ENCODE data around the gene IMPA2. TPM values are rescaled to one million over a fixed set of nuclear protein-coding genes. Genes with fewer than 3 reads are reported as not detected.

The IMPA2 gene
- total RNA-seq, 1 experiment from 2014 or later = 113 TPM

DNA sequence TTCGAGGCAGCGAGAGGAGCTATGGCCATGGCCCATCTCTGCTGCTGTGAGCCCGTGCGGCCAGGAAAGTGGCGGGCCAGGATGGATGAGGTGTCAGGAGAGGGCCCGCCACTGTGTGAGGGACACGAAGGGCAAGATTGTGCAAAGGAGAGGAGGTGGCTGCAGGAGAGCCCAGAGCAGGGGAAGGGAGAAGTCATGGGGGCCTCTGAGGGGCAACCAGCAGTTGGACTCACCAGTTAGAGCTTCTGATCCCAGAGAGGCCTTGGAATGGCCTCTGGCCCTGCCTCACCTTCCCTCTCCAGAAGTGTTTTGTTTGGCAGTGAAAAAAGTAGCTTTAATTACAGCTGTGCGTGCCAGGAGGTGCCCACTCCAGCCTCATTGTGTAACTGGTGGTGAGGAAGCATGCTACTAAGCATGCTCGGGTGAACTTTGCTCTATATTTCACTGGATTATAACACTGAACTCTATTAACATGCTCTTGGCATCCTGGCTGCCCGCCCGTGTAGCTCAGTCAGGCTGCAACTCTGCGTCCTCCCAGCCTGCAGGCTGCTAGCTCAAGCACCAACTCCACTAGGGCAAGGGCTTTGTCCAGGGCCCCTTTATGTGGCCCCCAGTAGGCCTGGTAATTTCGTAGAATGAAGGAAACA is 34.2 kb downstream of the IMPA2 start:
- H3K27me3 Mint-ChIP-seq (ENCODE audit: low read depth) = no peaks in the 10 kb centered on the region
- POLR2A ChIA-PET = no interaction called here
- CTCF ChIA-PET = interaction anchor here (1.1 kb wide), 1 partner anchor 20 kb away, joined by 3 read pairs; no protein-coding TSS in a partner anchor
- no peaks in the 10 kb centered on the region for H3K9me3 Mint-ChIP-seq
- DNase-seq (ENCODE audit: low spot score) (no peak), ATAC-seq (no peak)
- no peak overlapping the region for H3K4me3 Mint-ChIP-seq
- TF ChIP-seq, protein P1, sequence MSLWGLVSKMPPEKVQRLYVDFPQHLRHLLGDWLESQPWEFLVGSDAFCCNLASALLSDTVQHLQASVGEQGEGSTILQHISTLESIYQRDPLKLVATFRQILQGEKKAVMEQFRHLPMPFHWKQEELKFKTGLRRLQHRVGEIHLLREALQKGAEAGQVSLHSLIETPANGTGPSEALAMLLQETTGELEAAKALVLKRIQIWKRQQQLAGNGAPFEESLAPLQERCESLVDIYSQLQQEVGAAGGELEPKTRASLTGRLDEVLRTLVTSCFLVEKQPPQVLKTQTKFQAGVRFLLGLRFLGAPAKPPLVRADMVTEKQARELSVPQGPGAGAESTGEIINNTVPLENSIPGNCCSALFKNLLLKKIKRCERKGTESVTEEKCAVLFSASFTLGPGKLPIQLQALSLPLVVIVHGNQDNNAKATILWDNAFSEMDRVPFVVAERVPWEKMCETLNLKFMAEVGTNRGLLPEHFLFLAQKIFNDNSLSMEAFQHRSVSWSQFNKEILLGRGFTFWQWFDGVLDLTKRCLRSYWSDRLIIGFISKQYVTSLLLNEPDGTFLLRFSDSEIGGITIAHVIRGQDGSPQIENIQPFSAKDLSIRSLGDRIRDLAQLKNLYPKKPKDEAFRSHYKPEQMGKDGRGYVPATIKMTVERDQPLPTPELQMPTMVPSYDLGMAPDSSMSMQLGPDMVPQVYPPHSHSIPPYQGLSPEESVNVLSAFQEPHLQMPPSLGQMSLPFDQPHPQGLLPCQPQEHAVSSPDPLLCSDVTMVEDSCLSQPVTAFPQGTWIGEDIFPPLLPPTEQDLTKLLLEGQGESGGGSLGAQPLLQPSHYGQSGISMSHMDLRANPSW (CRISPR knock-in tag; conservative IDR thresholded peaks at IDR 0.05; ENCODE audit: low read depth) = no peak
- TF ChIP-seq FOXP1 (CRISPR knock-in tag; IDR thresholded peaks at IDR 0.05; ENCODE audit: borderline replicate concordance) (no peak), TEAD1 (CRISPR knock-in tag; IDR thresholded peaks at IDR 0.05) (no peak)
- TF ChIP-seq, protein P2, sequence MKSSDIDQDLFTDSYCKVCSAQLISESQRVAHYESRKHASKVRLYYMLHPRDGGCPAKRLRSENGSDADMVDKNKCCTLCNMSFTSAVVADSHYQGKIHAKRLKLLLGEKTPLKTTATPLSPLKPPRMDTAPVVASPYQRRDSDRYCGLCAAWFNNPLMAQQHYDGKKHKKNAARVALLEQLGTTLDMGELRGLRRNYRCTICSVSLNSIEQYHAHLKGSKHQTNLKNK (CRISPR knock-in tag; IDR thresholded peaks at IDR 0.05) = no peak
- TF ChIP-seq, protein P3, sequence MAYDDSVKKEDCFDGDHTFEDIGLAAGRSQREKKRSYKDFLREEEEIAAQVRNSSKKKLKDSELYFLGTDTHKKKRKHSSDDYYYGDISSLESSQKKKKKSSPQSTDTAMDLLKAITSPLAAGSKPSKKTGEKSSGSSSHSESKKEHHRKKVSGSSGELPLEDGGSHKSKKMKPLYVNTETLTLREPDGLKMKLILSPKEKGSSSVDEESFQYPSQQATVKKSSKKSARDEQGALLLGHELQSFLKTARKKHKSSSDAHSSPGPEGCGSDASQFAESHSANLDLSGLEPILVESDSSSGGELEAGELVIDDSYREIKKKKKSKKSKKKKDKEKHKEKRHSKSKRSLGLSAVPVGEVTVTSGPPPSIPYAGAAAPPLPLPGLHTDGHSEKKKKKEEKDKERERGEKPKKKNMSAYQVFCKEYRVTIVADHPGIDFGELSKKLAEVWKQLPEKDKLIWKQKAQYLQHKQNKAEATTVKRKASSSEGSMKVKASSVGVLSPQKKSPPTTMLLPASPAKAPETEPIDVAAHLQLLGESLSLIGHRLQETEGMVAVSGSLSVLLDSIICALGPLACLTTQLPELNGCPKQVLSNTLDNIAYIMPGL (CRISPR knock-in tag; IDR thresholded peaks at IDR 0.05) = no peak
- TF ChIP-seq, protein P4, sequence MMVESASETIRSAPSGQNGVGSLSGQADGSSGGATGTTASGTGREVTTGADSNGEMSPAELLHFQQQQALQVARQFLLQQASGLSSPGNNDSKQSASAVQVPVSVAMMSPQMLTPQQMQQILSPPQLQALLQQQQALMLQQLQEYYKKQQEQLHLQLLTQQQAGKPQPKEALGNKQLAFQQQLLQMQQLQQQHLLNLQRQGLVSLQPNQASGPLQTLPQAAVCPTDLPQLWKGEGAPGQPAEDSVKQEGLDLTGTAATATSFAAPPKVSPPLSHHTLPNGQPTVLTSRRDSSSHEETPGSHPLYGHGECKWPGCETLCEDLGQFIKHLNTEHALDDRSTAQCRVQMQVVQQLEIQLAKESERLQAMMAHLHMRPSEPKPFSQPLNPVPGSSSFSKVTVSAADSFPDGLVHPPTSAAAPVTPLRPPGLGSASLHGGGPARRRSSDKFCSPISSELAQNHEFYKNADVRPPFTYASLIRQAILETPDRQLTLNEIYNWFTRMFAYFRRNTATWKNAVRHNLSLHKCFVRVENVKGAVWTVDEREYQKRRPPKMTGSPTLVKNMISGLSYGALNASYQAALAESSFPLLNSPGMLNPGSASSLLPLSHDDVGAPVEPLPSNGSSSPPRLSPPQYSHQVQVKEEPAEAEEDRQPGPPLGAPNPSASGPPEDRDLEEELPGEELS (CRISPR knock-in tag; IDR thresholded peaks at IDR 0.05) = no peak
- peaks cover 64% of the 10 kb centered on the region for H3K36me3 Mint-ChIP-seq
- H3K27ac Mint-ChIP-seq = no peak overlapping the region
- H3K4me1 Mint-ChIP-seq = no peaks in the 10 kb centered on the region

DNA sequence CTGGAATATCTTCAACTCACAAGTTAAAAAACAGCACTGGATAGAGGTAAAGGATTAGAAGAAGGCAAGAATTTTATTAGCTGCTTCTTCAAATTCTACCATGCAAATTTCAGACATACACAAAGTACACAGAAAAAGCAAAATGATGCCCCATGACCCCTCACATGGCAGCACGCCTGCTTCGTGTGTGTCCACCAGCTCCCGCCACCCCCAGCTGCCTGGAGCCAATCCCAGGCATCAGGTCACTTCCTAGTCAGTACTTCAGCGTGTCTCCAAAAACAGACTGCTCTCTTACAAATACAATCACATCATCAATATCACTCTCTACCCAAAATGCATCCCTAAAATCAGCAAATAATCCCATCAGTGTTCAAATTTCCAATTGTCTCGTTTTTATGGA is 35.8 kb downstream of the IMPA2 start:
- TF ChIP-seq ZNF396 (CRISPR knock-in tag; IDR thresholded peaks at IDR 0.05; ENCODE audit: borderline replicate concordance) (no peak), GRHL2 (CRISPR knock-in tag; IDR thresholded peaks at IDR 0.05; ENCODE audit: insufficient replicate concordance, severe bottlenecking) (no peak), MYBL2 (CRISPR knock-in tag; IDR thresholded peaks at IDR 0.05) (no peak), NFYB (CRISPR knock-in tag; conservative IDR thresholded peaks at IDR 0.05; ENCODE audit: low read depth) (no peak)
- TF ChIP-seq, protein P5, sequence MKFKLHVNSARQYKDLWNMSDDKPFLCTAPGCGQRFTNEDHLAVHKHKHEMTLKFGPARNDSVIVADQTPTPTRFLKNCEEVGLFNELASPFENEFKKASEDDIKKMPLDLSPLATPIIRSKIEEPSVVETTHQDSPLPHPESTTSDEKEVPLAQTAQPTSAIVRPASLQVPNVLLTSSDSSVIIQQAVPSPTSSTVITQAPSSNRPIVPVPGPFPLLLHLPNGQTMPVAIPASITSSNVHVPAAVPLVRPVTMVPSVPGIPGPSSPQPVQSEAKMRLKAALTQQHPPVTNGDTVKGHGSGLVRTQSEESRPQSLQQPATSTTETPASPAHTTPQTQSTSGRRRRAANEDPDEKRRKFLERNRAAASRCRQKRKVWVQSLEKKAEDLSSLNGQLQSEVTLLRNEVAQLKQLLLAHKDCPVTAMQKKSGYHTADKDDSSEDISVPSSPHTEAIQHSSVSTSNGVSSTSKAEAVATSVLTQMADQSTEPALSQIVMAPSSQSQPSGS (CRISPR knock-in tag; IDR thresholded peaks at IDR 0.05; ENCODE audit: borderline replicate concordance, low read depth) = no peak
- TF ChIP-seq, protein P6, sequence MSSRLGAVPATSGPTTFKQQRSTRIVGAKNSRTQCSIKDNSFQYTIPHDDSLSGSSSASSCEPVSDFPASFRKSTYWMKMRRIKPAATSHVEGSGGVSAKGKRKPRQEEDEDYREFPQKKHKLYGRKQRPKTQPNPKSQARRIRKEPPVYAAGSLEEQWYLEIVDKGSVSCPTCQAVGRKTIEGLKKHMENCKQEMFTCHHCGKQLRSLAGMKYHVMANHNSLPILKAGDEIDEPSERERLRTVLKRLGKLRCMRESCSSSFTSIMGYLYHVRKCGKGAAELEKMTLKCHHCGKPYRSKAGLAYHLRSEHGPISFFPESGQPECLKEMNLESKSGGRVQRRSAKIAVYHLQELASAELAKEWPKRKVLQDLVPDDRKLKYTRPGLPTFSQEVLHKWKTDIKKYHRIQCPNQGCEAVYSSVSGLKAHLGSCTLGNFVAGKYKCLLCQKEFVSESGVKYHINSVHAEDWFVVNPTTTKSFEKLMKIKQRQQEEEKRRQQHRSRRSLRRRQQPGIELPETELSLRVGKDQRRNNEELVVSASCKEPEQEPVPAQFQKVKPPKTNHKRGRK (CRISPR knock-in tag; IDR thresholded peaks at IDR 0.05; ENCODE audit: borderline replicate concordance) = no peak
- TF ChIP-seq, protein P7, sequence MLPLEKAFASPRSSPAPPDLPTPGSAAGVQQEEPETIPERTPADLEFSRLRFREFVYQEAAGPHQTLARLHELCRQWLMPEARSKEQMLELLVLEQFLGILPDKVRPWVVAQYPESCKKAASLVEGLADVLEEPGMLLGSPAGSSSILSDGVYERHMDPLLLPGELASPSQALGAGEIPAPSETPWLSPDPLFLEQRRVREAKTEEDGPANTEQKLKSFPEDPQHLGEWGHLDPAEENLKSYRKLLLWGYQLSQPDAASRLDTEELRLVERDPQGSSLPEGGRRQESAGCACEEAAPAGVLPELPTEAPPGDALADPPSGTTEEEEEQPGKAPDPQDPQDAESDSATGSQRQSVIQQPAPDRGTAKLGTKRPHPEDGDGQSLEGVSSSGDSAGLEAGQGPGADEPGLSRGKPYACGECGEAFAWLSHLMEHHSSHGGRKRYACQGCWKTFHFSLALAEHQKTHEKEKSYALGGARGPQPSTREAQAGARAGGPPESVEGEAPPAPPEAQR (CRISPR knock-in tag; IDR thresholded peaks at IDR 0.05) = no peak
- ChIA-PET CTCF (no interaction called here), POLR2A (no interaction called here)
- no peaks in the 10 kb centered on the region for H3K4me1 Mint-ChIP-seq
- DNase-seq (ENCODE audit: low spot score) = no peak
- H3K27me3 Mint-ChIP-seq (ENCODE audit: low read depth) = no peaks in the 10 kb centered on the region
- H3K9me3 Mint-ChIP-seq = no peaks in the 10 kb centered on the region
- H3K4me3 Mint-ChIP-seq = no peak overlapping the region
- H3K36me3 Mint-ChIP-seq = peaks cover 69% of the 10 kb centered on the region
- H3K27ac Mint-ChIP-seq = peak overlapping the region; percentile 21; the same call in 1 of the 2 replicates
- ATAC-seq = no peak

Measured in WTC11 (cell line).